Gastroesophageal sphincter (tissue), 4 donors: ENCODE results near the gene LDLRAD3. TPM values are rescaled to one million over a fixed set of nuclear protein-coding genes. Genes with fewer than 3 reads are reported as not detected.

Experiments used
- ATAC-seq: fragments of 150-250 bp; one replicate; pipeline ENCODE4 v1.9.1; 2016; ENCODE audit warnings: mild to moderate bottlenecking, moderate library complexity
- H3K27ac ChIP-seq, 4 donors: fragments of 200-600 bp; sonication (generic) in 3 of 4; 1 replicate in 3 of 4; 2 replicates in 1 of 4; pipeline ENCODE4 v1.5.1; 2016 to 2019
- H3K27me3 ChIP-seq: fragments of 200-600 bp; sonication (generic); one replicate; pipeline ENCODE4 v1.5.1; 2019
- H3K36me3 ChIP-seq, 2 donors: fragments of 200-600 bp; sonication (generic); one replicate each; pipeline ENCODE4 v1.5.1; 2019; ENCODE audit warnings: control low read depth in 1 of 2
- H3K4me1 ChIP-seq, 3 donors: fragments of 200-600 bp; sonication (generic); 1 replicate in 2 of 3; 2 replicates in 1 of 3; pipeline ENCODE4 v1.5.1; 2016 to 2019; ENCODE audit warnings: control low read depth in 2 of 3
- H3K4me3 ChIP-seq, 2 donors: fragments of 200-600 bp; sonication (generic); one replicate each; pipeline ENCODE4 v1.5.1; 2019; ENCODE audit warnings: mild to moderate bottlenecking in 1 of 2, moderate library complexity in 1 of 2
- H3K9me3 ChIP-seq, 3 donors: fragments of 200-600 bp; sonication (generic); one replicate each; pipeline ENCODE4 v1.5.1; 2017 to 2019; ENCODE audit warnings: control low read depth in 2 of 3
- CTCF ChIP-seq, 4 experiments: fragments of 200-600 bp in 2 of 4; fragments of 450-650 bp in 2 of 4; sonication (generic) in 1 of 4; IDR thresholded peaks; one replicate each; pipeline ENCODE4 v1.5.1; 2017 to 2019; ENCODE audit warnings: antibody characterized with exemption in 4 of 4, mild to moderate bottlenecking in 2 of 4, moderate library complexity in 2 of 4
- EP300 ChIP-seq: sonication (generic); formaldehyde crosslinking; IDR thresholded peaks from one replicate; pipeline ENCODE4 v1.6.1; 2017; ENCODE audit warnings: antibody characterized with exemption, mild to moderate bottlenecking
- POLR2A ChIP-seq, 2 donors: fragments of 450-650 bp; IDR thresholded peaks; one replicate each; pipeline ENCODE4 v1.6.1; 2017; ENCODE audit warnings: antibody characterized with exemption in 2 of 2, mild to moderate bottlenecking in 2 of 2, moderate library complexity in 1 of 2
- POLR2AphosphoS5 ChIP-seq: sonication (generic); formaldehyde crosslinking; IDR thresholded peaks from one replicate; pipeline ENCODE4 v1.6.1; 2017; ENCODE audit warnings: antibody characterized with exemption
- WGBS, 2 donors: methylation state at CpG; one replicate each; pipeline ENCODE4 v1.1.5; 2018; ENCODE audit warnings: low coverage in 1 of 2; 5-methylcytosine and 5-hydroxymethylcytosine counted together
- total RNA-seq, 4 donors: library from RNA; depleted of rRNA; stranded (reverse); fragments of >200 nt; gene quantifications; one replicate each; pipeline ENCODE4 v1.1.0, GENCODE V29; 2016

Gene LDLRAD3
- total RNA-seq, 4 donors from 2014 or later = 4.0 to 8.9 (median 7.2) TPM

GRCh38 chr11:36248436-36248835, 304.6 kb downstream of the LDLRAD3 start:
- no peak for ATAC-seq
- TF ChIP-seq POLR2A (IDR thresholded peaks at IDR 0.05) (no peak), POLR2AphosphoS5 (no peak), CTCF (IDR thresholded peaks at IDR 0.05) (no peak), EP300 (no peak)
- Histone ChIP-seq H3K4me3 (no peak overlapping the region), H3K27me3 (peaks cover 9% of the 10 kb centered on the region), H3K27ac (no peak overlapping the region), H3K4me1 (no peaks in the 10 kb centered on the region), H3K9me3 (peaks cover 0 to 13% (median 0%) of the 10 kb centered on the region in 3 donors), H3K36me3 (no peaks in the 10 kb centered on the region)
- 68 to 85% methylated on average over 3 to 4 of the region's 4 CpGs for WGBS, 2 donors

- no peak overlapping the region for H3K27ac ChIP-seq
- no peaks in the 10 kb centered on the region for H3K4me1 ChIP-seq
- H3K9me3 ChIP-seq = peaks cover 0 to 13% (median 0%) of the 10 kb centered on the region in 3 donors
- no peak overlapping the region for H3K4me3 ChIP-seq
- TF ChIP-seq CTCF (IDR thresholded peaks at IDR 0.05) (no peak), EP300 (no peak), POLR2AphosphoS5 (no peak)
- peaks cover 9% of the 10 kb centered on the region for H3K27me3 ChIP-seq
- WGBS, 2 donors = 63 to 83% methylated on average over 2 of the region's 2 CpGs
- no peak for ATAC-seq
- no peaks in the 10 kb centered on the region for H3K36me3 ChIP-seq
Observed at GRCh38 chr11:36249246-36249645, 305.4 kb downstream of the LDLRAD3 start.

GRCh38 chr11:36251823-36252222, 308.0 kb downstream of the LDLRAD3 start:
- H3K9me3 ChIP-seq = peaks cover 0 to 21% (median 0%) of the 10 kb centered on the region in 3 donors
- no peaks in the 10 kb centered on the region for H3K36me3 ChIP-seq
- ATAC-seq = no peak
- no peaks in the 10 kb centered on the region for H3K4me1 ChIP-seq
- TF ChIP-seq EP300 = no peak
- TF ChIP-seq POLR2A (IDR thresholded peaks at IDR 0.05) = no peak
- no peak for TF ChIP-seq CTCF (IDR thresholded peaks at IDR 0.05)
- TF ChIP-seq POLR2AphosphoS5 = no peak
- no peak overlapping the region for H3K4me3 ChIP-seq
- 60 to 96% methylated on average over 1 to 2 of the region's 2 CpGs for WGBS, 2 donors
- H3K27me3 ChIP-seq = peaks cover 13% of the 10 kb centered on the region
- H3K27ac ChIP-seq = no peak overlapping the region

- ATAC-seq = no peak
- H3K4me3 ChIP-seq = no peak overlapping the region
- peaks cover 12% of the 10 kb centered on the region for H3K27me3 ChIP-seq
- TF ChIP-seq EP300 (no peak), CTCF (IDR thresholded peaks at IDR 0.05) (no peak), POLR2A (IDR thresholded peaks at IDR 0.05) (no peak), POLR2AphosphoS5 (no peak)
- no peaks in the 10 kb centered on the region for H3K4me1 ChIP-seq
- no peak overlapping the region for H3K27ac ChIP-seq
- H3K9me3 ChIP-seq = peaks cover 0 to 21% (median 0%) of the 10 kb centered on the region in 3 donors
- 60% methylated on average over 4 of the region's 5 CpGs; no CpG with 5 or more reads in 1 of the 2 donors for WGBS, 2 donors
- H3K36me3 ChIP-seq = no peaks in the 10 kb centered on the region
Observed at GRCh38 chr11:36253238-36253637, 309.4 kb downstream of the LDLRAD3 start.

- TF ChIP-seq EP300 = no peak
- no peak for TF ChIP-seq POLR2AphosphoS5
- TF ChIP-seq CTCF (IDR thresholded peaks at IDR 0.05) = no peak
- TF ChIP-seq POLR2A (IDR thresholded peaks at IDR 0.05) = no peak
- no peak overlapping the region for H3K27ac ChIP-seq
- H3K4me1 ChIP-seq = no peaks in the 10 kb centered on the region
- H3K4me3 ChIP-seq = no peak overlapping the region
- no peaks in the 10 kb centered on the region for H3K36me3 ChIP-seq
- no peak for ATAC-seq
- peaks cover 0 to 21% (median 0%) of the 10 kb centered on the region in 3 donors for H3K9me3 ChIP-seq
- peaks cover 21% of the 10 kb centered on the region for H3K27me3 ChIP-seq
- WGBS, 2 donors = 86 to 88% methylated on average over 1 of the region's 1 CpG
Observed at GRCh38 chr11:36254713-36255112, 310.9 kb downstream of the LDLRAD3 start.
